HG02678 (cell line): ENCODE data around the gene CLIP1.

Experiments
- ATAC-seq: cut with Tn5 transposase; IDR thresholded peaks from one replicate; pipeline ENCODE4 v1.9.1; 2021; ENCODE audit warnings: mild to moderate bottlenecking, moderate library complexity; ENCODE audit not compliant: unreplicated experiment

CLIP1 gene

DNA sequence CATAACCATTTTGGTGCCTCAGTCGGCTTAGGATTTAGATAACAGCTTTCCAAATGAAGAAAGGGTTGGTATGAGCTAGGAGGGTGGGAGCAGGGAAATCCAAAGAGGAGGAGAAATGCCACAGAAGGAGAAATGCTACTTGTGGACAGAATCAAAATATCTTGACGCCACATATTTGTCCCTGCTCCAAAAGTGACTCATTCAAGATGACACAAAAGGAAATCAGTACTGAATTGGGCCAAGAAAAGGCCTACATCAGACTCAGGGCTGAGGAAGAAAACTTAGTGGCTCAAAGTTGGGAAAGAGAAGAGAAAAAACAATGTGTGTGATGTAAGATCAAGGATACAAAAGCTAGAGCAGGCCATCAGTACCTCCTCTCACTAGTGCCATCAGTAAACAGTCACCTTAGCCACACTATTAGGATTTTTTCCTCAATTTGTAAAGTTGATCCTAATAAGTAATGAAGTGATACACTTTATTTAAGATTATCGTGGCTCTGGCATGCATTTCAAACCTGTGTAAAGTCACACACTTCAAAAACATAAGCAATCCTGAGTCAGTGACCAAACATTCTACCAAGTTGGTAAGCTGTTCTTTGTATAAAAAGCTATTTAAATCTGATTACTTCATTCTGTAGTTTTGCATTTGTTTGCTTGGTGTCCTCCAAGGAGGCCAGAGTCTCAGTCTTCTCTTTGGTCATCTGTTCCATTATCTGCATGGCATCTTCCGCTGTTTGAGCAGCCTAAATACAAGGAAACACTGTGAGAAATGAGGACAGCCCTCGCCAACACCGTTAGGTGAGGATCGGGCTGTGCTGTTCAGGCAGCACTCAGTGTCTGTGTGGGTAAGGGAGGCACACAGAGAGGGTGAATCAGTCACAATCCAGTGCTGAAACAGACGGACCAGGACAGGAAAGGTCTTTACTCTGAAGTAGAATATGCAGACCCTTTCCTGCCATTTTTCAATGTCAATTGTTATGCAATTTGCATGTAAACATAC lies 103.6 kb downstream of the CLIP1 start:
- ATAC-seq = no peak

DNA sequence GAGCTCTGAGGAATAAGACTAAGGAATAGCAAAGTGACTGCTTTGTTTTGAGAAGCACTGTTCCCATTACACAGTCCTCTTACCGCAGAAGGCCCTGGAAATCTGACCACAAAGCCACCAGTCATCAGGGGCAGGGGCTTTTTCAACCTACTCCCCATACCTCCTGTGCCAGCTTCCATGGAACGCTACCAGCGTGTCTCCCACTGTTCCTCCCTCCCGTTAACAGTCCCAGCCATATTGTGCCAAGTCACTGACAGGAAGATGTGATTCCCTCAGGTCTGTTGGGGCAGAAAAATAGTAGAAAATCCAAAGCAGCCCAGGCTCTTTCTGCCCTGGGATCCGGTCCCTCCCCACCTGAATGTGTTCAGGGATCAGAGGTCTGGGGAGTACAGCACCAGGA lies 109.5 kb downstream of the CLIP1 start:
- no peak for ATAC-seq

DNA sequence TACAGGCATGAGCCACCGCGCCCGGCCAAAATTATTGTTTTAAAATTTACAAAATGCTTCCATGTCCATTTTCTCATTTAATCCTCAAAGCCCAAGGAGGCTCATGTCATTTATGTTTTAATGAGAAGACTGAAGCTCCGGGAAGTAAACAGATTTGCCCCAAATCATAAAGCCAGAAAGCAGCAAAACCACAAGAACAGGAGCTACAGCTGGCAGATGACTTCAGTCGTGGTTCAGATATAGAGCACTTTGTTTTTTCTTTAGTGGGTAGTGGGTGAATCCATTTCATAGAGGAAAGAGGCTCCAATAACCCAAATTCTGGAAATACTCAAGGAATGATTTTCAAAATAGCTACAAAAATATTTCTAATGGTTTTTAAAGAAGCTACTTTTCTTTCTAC lies 110.8 kb downstream of the CLIP1 start:
- ATAC-seq = no peak

DNA sequence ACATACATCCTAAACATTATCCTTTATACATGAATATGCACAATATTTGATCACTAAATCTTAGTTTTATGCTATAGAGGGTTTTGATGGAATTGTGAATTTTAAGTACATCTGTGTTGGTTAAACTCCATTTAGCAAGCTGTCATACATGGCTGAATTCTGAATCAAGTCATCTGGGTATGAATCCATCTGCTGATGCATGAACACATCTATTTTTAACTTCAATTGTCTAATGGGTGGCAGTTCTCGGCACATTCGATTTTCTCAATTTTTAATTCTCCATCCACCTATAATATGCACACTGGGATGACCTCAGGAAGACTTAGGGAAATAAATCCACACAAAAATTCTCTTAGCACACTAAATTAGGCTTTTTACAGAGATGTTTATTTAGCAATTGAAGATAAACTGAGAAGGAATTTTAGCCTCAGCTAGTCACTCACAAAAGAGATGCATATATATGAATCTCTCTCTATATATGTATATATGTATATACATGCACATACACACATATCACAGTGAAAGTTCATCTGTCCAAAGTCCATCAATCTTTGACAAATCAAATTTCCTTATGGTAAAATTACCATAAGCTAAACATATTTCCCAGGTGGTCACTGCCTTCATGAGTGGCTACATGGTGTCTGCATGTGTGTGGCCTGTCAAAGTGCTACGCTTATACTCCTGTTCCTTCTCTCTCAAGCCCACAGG lies 111.7 kb downstream of the CLIP1 start:
- ATAC-seq = no peak

DNA sequence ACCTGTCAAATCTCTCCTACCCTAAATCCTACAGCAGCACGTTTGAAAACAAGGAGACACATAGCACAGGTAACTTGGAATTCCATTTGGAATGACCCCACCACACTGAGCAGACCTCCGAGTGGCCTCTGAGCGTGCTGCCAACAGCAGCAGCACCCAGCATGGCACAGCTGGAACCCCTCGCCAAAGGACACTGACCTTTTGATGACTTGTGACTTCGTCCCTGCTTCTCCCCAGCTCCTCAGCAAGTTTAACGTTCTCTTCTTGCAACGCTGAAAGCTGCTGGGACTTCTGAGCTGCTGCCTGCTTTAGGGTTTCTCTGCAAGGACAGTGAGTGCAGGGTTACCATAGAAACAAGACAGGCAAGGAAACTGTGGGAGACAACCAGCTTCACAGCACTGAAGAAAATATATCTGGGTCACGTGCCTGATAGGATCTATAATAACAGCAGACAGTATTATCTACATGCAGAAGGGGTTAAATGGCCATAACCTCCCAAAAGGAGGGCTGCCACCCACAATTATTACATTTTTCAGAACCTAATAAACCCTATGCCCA lies 112.8 kb downstream of the CLIP1 start:
- no peak for ATAC-seq

DNA sequence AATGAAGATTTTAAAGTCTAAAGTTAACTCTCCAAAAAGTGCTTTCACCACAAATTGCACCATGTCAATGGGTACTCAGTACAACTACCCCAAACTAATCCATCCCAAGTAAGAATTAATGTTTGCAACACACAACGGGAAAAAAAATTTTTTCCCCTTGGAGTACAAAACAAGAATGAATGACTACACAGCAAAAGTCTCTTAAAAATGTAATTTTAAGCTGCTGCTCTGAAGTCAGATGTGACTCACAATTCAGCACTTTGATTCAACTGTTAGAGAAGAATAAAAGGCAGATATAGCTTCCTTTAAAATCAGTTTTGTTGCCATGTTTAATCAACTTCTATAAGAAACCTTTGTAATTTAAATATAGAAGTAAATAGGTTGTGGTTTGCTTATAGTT lies 113.7 kb downstream of the CLIP1 start:
- no peak for ATAC-seq

DNA sequence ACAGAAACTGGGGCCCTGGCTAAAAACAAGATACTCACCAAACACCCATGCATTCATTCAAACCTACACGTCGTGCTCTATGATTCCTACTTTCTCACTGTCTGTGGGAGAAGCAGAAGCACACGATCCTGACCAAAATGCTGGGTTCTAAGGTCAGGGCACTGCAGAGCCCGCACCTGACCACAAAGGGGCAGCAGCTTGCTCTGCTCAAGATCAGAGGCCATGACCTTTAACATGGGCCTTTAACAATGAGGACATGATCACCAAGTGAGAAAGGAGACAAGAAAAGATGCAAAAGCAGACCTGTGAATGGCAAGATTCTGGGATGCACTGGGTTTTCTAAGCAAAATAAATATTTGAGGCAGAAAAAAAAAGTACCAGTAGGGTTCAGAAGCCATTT lies 116.1 kb downstream of the CLIP1 start:
- no peak for ATAC-seq

DNA sequence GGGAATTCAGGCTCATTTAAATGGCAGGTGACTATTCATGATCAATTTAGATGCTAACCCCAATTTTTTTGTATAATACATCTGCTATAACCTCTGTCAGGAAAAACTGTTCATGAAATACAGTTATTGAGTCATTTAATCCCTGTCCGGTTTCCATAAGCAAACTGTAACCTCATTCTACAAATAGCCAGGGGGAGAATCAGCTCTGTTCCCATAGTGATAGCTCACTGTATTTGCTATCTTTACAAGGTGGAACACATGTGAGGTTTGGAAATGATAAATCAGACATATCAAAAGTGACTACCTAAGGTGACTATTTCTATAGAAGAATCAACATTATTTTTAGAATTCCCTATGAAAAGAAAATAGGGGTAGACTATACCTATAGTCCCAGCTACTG lies 117.5 kb downstream of the CLIP1 start:
- no peak for ATAC-seq

DNA sequence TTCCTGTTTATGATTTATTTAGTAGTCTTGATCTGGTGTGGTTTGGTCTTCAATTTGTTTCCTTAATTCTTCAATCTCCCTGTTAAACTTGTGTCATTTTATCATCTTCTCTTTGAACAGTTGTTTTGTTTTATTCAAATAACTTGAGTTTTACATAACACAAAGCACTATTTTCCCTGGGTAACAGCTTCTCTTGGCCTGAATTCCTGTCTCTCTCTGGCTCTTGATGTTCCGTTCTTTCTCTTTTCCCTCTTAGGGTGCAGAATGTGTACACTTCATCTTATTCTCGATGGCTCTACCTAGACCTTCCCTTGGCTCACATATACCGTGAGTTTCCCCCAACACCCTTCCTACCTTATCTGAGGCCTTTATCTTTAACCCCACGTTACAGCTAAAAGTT lies 119.4 kb downstream of the CLIP1 start:
- ATAC-seq = no peak

DNA sequence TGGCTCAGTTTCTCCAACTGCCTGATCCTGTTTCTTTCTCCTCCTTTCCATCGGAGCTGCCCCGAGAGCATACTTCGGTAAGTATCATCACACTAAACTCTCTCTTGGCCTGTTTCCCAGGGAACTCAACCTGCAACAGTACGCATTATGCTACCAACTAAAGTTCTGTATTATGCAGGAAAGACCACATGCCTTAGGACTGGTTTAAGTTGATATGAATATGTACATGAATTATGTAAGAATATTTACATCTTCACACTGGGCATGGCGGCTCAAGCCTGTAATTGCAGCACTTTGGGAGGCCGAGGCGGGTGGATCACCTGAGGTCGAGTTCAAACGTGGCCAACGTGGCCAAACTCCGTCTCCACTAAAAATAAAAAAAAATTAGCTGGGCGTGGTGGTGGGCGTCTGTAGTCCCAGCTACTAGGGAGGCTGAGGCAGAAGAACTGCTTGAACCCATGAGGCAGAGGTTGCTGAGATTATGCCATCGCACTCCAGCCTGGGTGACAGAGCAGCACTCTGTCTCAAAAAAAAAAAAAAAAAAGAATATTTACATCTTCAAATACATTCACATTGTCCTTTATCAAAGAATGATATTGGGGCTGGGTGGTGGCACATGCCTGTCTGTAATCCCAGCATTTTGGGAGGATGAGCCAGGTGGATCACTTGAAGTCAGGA lies 124.3 kb downstream of the CLIP1 start:
- ATAC-seq = no peak

DNA sequence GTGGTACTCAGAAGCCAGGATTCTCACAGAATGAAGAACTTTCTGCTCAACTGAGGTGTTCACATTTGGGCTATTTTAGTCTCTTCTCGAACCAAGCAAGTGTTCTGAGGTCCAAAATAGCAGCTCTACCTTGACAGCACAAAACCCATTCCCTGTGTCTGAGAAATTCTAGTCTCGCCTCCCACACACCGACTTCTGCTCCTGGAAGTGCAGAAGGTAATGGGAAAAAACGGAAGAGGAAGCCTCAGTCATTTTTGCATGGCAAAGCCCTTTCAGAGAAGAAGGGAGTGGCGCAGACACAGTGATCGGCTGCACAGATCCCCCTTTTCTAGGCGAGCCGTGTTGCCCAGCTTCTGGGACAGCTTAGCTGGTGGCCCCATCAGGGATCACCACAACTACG lies 125.0 kb downstream of the CLIP1 start:
- ATAC-seq = no peak

DNA sequence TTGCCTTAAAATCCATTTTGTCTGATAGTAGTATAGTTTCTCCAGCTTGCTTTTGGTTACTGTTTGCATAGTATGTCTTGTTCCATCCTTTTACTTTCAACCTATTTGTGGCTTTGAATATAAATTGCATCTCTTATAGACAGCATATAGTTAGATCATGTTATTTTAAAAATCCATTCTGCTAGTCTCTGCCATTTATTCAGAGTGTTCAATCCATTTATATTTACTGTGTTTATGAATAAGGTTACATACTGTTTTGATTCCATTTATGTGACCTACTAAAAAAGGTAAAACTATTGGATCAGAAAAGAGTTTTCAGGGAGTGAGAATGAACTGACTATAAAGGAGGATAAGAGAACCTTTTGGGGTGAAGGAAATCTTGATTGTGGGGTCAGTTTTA lies 126.6 kb downstream of the CLIP1 start:
- ATAC-seq = no peak

DNA sequence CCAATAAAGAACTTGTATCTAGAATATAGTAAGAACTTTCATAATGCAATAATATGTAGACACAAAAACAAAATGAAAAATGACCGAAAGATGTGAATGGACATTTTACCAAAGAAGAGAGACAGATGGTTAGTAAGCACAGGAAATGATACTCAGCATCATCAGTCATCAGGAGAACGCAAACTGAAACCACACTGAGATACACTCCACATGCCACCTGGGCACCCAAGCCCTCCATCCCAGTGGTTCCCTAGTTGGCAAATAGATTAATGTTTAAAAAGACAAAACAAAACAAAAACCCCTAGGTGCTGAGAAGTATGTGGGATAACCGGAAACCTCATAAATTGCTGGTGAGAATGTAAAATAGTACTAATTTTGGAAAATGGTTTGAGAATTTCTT lies 129.4 kb downstream of the CLIP1 start:
- ATAC-seq = peak; percentile 60

DNA sequence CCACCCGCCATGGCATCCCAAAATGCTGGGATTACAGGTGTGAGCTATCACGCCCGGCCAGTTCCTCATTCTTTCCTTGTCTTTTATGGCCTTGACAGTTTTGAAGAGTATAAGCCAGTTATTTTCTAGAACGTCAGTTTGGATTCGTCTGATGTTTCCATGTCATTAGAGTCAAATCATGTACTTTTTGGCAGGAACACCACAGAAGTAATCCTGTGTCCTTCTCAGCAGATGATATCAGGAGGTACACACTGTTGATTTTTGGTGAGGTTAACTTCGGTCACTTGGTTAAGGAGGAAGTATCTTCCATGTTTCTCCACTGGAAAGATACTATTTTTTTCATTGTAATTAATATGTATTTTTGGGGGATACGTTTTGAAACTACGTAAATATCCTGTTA lies 131.0 kb downstream of the CLIP1 start:
- no peak for ATAC-seq

DNA sequence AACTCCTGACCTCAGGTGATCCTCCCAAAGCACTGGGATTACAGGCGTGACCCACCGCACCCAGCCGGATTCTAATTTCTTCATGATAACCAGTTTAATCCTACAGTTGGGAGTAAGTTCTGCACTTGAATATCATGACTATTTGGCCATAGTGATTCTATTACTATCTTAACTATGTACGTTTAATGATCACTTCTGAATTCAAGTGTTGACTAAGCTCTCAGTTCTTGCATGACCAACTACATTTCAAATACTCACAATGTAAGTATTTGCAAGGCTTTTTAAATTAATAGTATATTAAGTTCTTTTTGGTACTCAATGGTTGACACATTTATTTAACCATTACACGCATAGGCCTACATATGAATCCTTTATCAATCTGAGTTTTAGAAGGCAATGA lies 138.8 kb downstream of the CLIP1 start:
- ATAC-seq = no peak

DNA sequence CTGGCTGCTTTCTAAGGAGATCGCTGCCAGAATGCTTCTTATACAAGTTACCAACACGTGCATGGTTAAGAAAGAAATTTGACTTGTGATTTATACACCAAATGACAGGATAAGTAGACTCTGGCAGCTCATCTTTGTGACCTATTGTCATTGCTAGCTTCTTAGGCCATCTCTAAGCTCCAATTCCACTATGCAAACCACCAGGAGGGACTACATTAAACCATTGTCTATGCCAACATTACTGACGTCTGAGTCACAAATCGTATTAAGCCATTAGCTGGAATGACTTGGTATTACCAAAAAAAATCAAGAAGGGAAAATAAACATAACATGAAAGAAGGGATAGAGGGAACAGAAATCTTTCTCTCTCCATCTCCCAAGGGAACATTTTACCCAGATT lies 140.4 kb downstream of the CLIP1 start:
- ATAC-seq = no peak

DNA sequence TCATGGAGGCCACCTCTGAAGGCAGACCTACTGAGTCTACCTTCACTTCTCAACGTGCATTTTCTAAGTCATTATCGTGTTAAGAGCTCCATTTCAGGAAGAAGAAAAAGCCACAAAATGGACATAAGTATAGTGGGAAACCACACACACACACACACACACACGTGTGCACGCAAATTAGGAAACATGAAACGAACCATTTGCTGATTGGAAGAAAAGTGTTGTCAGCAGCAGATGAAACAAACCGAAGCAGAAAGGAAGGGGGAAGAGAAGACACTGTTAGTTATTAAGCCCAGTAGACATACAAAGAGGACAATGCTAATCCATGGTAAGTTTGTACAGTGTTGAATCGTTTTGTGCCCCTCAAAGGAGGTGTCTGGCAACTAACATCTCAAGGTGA lies 146.2 kb downstream of the CLIP1 start:
- ATAC-seq = no peak

DNA sequence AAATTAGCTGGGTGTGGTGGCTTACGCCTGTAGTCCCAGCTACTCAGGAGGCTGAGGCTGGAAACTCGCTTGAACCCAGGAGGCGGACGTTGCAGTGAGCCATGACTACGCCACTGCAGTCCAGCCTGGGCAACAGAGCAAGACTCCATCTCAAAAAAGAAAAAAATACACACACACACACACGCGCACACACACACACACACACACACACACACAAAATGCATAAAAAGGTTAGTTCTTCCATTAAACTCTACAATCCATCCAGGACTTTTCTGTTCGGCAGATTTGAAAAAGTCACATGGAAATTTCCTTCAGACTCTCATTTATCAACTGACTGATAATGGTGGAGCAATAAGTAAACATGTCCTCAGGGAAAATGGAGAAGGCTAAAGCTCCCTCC lies 147.0 kb downstream of the CLIP1 start:
- no peak for ATAC-seq

DNA sequence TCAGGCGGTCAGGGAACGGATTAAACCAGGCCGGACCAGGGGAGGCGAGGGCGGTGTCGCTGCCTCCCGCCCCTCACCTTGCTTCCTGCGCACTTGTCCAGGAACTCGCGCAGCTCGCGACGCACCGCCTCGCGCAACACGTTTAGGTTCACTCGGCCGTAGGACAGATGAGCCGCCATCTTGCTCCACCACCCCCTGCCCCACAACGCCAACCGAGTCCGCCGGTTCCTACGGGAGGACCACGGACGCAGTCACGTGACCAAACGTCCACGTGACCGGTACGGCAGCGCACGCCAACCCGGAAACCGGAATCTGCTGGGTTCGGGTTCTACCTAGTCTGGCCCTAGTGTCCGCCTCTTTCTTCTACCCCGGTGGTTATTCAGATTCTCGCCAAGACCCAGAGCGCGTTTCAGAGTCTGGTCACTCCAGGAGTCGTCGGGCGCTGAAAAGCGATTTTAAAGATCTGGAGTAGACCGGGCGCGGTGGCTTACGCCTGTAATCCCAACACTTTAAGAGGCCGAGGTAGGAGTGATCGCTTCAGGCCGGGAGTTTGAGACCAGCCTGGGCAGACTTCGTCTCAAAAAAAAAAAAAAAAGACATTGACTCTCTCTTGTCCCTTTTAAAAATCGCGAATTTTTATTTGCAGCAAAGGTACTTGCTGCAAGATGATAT lies 156.1 kb downstream of the CLIP1 start, which contains the start of gene VPS33A:
Gene VPS33A (minus strand): TSS at position 265 of the 672 bp plus-strand sequence. CDS start 86 bp downstream, at position 179.
- peak; percentile 88 for ATAC-seq

DNA sequence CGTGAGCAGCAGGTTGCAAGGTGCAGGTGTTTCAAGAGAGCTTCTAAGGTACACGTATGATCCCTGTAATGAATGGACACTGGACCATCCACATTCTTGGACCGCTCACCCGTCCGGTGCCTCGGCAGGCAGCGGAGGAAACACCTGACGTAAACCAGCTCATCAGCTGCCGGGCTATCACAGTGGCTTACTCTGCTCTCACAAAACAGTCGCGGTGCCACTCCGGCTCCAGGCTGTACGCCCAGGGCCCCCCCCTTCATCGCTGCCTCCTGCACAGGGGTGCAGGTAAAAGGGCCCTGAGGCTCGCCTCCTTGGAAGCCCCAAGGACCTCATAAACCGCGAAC lies 156.6 kb downstream of the CLIP1 start:
- peak; percentile 33 for ATAC-seq

DNA sequence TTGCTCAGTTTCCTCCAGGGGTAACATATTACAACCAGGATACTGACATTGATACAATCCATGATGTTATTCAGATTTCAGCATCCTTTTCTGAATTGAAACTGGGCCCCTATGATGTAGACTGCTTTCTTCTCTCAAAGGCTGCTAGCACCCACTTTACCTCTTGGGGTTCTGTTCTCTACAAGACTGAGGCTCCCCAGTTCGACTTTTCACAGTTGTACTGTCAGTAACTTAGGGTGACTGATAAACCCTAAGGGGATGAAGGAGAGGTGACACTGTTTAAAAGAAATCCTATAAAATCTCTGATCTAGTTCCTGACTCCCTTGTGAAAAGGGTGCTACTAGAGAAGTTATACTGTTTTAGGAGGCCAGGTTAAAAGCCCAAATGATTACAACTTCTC lies 157.0 kb downstream of the CLIP1 start:
- ATAC-seq = no peak
